ENCODE data around the gene SUN3.
"Not testable (repeated sequence)": the region's sequence is repeated elsewhere in the genome, so short reads cannot be mapped to it uniquely, and the experiment has no call there.

SUN3 gene

DNA sequence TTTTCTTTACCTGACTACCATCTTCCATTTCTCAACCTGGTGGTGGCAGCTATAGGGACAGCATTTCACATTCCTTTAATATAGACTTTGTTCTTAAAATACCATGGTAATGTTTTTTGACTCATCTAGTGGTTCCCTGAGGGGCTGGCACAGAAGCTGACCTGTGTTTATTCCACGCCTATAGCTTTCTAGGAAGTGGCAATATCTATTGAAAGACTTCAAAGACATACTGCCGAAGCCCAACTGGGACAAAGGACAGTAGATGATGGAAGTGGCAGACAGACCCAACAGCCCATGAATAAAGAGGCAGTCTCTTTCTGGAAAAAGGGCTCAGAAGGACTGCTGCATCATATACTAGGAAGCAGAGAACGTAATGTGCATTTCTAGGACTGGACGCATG, 11.2 kb downstream of the SUN3 start:
- DNase-seq = no peak

DNA sequence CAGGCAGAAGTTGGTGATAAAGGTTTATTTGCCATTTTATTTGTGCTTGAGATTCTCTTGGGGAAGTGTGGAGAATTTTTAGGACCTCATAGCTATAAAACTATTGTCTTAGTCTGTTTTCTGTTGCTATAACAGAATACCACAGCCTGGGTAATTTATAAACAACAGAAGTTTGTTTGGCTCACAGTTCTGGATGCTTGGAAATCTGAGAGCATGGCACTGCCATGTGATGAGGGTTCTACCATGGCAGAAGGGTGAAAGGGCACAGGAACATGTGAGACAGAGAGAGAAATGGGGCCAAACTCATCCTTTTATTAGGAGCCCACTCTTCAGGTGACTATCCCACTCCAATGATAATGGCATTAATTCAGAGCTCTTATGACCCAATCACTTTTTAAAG, 12.3 kb downstream of the SUN3 start:
- no peak for DNase-seq

- no peak for DNase-seq
Observed at GRCh38 chr7:48011951-48012350, 17.0 kb downstream of the SUN3 start.

- DNase-seq = no peak
Observed at GRCh38 chr7:48011323-48011722, 17.6 kb downstream of the SUN3 start.

- DNase-seq = no peak
Observed at GRCh38 chr7:48009954-48010353, 19.0 kb downstream of the SUN3 start.

GRCh38 chr7:48009257-48009656, 19.6 kb downstream of the SUN3 start:
- DNase-seq = no peak

GRCh38 chr7:48006866-48007265, 22.0 kb downstream of the SUN3 start:
- no peak for DNase-seq

DNA sequence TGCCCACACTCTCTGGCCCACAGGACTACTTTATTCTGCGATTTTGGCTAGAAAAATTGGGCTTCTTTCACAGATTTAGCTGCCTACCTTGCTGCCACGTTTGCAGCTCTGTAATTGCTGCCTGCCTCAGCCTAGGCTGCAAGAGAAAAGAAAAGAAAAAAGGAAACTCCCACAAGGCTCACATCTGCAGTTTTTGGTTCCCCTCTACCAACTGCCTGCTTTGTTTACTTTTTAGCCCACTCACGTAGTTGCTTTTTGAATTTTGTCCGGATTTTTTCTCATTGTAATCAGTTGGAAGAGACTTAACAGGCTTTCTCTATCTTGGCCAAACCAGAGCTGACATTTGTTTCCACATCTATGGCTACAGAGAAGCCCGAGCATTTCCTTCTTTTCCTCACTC, 24.3 kb downstream of the SUN3 start:
- no peak for DNase-seq

DNA sequence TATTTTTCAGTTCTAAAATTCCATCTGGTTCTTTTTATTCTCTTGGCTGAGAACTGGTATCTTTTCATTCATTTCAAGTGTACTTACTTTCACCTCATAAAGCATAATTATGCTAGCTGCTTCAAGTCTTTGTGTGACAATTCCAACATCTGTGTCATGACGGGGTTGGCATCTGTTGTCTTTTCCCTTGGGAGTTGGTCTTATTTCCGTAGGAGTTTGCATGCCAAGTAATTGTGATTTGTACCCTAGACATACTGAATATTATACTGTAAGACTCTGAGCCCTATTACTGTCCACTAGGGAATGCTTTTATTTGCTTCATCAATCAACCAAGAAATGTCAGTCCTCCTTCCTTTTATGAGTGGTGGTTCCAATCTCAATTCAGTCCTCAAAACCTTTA, 24.9 kb downstream of the SUN3 start:
- no peak for DNase-seq

DNA sequence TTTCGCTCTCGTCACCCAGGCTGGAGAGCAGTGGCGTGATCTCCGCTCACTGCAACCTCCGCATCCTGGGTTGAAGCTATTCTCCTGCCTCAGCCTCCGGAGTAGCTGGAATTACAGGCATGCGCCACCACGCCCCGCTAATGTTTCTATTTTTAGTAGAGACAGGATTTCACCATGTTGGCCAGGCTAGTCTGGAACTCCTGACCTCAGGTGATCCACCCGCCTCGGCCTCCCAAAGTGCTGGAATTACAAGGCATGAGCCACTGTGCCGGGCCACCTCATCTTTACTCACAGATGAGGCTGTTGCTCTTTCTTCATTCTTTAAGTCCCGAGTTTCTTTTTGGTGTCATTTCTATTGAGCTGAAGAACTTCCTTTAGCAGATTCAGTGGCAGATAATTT, 28.7 kb downstream of the SUN3 start:
- DNase-seq = peak; percentile 76

GRCh38 chr7:47999413-47999812, 29.5 kb downstream of the SUN3 start:
- DNase-seq = no peak

GRCh38 chr7:47992446-47992845, 36.5 kb downstream of the SUN3 start:
- no peak for DNase-seq

DNA sequence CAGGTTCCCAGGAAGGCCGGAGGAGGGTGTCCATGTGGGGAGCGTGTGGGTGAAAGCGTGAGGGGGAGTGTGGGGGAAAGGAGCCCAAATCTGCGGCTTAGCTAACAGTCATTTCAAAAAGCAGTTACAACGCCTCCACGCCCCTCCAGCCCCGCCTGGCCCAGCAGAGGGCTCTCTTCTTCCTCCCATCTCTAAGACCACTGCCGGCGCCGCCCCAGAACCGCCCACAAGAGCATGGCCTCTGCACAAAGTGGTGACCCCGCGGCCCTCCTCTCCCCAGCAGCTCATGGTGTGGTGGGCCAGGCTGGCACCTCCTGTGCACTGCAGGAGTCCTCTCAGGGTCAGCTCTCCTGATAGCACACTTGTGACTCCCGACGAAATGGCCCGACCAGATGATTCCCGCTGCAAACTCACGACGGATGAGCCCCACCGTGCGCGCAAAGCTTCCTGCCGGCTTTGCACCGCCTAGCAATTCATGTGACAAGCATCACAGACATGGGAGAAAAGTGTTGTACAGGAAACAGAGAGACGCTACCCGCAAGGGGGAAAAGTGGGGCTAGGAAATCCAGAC, 37.1 kb downstream of the SUN3 start:
- DNase-seq = peak; percentile 84

DNA sequence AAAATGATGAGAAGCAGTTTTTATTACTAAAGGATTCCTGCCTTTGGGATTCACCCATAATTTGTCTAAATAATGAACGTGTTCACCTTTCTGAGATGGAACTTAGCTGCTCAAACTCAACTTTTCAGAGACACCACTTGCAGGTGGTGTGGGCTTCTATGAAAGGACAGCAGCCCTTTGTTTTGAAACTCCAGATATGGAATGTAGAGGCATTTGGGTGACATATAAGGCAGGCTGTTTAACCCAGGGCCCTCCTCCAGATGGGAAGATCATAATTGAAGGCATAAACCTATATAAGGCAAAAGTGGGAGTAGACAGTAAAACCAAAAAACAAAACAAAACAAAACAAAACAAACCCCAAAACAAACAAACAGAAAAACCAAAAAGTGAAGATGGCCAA, 37.6 kb downstream of the SUN3 start:
- DNase-seq = no peak

DNA sequence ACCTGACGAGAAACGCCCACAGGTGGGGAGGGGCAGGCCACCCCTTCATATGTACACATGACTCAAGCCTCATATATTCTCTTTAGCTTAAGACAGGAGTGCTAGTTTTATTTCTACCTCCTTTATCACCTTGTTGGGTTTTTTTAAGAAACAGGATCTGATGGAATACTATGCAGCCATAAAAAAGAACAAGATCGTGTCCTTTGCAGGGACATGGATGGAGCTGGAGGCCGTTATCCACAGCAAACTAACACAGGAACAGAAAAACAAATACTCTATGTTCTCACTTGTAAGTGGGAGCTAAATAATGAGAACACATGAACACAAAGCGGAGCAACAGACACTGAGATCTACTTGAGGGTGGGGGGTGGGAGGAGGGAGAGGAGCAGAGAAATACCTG, 38.3 kb downstream of the SUN3 start:
- no peak for DNase-seq

GRCh38 chr7:47989607-47990400, 39.1 kb downstream of the SUN3 start:
- not testable (repeated sequence) for DNase-seq

DNA sequence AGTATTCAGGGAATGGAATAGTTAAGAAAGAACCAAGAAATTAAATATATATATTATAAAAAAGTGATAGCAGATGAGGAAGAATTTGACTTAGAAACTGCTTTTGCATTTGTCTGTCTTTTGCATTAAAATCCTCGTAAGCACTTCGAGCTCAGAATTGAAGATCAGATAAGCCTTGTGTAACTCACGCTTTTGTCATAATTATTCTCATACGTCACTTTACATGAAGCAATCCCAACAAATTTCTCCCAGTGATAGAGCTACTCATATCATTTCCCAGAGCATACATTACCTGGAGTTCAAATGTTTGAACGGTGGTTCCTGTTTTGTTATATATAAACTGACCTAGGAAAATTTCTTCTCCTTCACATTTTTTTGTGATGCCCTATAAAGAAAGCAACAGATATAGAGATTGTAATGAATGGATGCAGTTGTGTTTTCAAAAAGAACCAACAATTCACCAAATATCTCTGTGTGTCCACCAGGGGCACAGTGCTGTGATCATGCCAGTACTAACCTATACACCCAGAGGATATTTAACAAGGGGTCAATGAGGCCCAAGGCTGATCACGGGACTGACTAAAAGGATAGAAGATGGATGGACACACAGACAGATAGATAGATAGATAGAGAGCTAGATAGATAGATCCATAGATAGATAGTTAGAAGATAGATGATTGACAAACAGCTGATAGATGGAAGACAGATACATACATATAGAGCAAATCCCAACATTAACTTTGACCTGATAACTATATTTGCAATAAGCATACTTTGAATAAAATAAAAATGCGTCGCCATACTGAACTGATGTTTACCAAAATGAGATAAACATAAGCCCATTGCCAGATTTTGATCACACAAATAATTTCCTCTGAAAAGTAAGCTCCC, 40.2 kb downstream of the SUN3 start:
- DNase-seq = peak; percentile 35

DNA sequence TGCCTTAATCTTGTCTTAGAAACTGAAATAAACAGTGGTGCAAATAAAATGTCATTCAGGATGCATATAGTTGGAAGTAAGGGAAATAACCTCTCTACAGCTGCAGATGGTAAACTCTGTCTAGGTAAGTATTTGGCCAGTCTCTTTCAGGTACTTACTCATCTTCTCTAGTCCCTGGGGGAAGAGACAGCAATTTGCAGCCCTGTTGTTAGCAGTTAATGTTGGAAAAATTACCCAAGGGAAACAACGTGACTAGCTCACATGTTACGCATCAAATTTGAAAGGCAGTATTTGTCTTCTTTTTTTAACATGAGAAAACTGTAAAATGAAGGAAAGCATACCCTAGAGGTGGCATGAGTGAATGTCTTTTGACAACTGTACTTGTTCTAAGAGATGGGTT, 46.3 kb downstream of the SUN3 start:
- DNase-seq = no peak

DNA sequence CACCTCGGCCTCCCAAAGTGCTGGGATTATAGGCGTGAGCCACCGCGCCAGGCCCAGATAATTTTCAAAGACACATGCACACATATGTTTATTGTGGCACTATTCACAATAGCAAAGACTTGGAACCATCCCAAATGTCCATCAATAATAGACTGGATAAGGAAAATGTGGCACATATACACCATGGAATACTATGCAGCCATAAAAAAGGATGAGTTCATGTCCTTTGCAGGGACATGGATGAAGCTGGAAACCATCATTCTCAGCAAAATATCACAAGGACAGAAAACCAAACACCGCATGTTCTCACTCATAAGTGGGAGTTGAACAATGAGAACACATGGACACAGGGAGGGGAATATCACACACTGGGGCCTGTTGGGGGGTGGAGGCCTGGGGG, 48.3 kb downstream of the SUN3 start:
- DNase-seq = not testable (repeated sequence)

DNA sequence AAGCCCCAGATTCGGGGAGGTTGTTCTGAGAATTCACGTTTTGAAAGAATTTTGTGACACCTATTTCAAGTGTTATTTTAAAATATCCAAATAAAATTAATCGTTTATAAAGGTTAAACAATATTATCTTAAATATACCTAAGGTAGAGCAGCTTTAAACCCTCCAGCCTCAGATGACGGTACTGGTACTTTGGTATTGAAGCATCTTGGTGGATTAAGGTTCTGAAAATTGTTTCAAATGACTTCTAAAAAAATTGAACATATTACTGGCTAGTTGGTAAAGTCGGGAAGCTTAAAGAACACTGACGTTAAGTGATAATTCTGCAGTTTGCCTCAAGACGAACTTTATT, 49.1 kb downstream of the SUN3 start:
- no peak for DNase-seq

- DNase-seq = peak; percentile 91
Observed at GRCh38 chr7:47979145-47979831, 49.6 kb downstream of the SUN3 start, which contains the start of gene HUS1. Gene HUS1 (minus strand): TSS chr7:47979615. CDS start chr7:47979519, 96 bp downstream.

GRCh38 chr7:47978790-47979144, 50.1 kb downstream of the SUN3 start:
- no peak for DNase-seq

DNA sequence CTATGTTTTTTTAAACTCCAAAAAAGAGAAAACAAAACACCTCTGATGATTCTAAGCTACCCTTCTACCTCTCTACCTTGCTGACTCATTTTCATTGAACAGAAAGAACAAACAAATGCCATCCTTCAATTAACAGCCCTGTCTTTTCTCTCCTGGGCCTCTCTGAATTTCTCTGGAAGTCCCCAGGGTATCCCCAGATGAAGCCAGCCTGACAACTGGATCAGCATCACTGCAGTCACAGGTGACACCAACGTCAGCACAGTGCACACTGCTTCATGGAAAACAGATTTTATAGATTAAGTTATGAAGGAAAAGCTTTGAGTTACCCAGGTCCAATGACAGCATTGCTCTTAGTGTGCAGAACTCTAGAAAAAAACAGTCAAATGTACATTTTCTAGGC, 55.2 kb downstream of the SUN3 start:
- DNase-seq = no peak
